Neural cell (in vitro differentiated cells): Measurements from ENCODE around the gene EXOC1L. TPM values are rescaled to one million over a fixed set of nuclear protein-coding genes. Genes with fewer than 3 reads are reported as not detected.

ENCODE experiments used
- H2AFZ ChIP-seq: fragments of 200-600, 300-800 bp; sonication (generic), shearing (Covaris generic); 2 replicates; pipeline ENCODE4 v1.6.0; 2014; ENCODE audit warnings: low read depth, mild to moderate bottlenecking, antibody characterized with exemption, low read length, moderate library complexity
- H3F3A ChIP-seq: fragments of 200-600 bp; shearing (Covaris generic); 2 replicates; pipeline ENCODE4 v1.6.1; 2016; ENCODE audit warnings: mild to moderate bottlenecking, moderate library complexity, mixed read lengths, antibody characterized with exemption, low read length; ENCODE audit not compliant: insufficient read depth, poor library complexity, severe bottlenecking
- H3K27ac ChIP-seq: fragments of 200-600, 300-800 bp; sonication (generic), shearing (Covaris generic); 2 replicates; pipeline ENCODE4 v1.5.1; 2014; ENCODE audit warnings: mild to moderate bottlenecking, low read length, moderate library complexity
- H3K27me3 ChIP-seq: fragments of 300-800, 200-600 bp; sonication (generic), shearing (Covaris generic); 2 replicates; pipeline ENCODE4 v1.6.0; 2014; ENCODE audit warnings: mild to moderate bottlenecking, low read depth, low read length, moderate library complexity; ENCODE audit not compliant: insufficient read depth
- H3K36me3 ChIP-seq: fragments of 300-800, 200-600 bp; sonication (generic), shearing (Covaris generic); 2 replicates; pipeline ENCODE4 v1.5.1; 2014; ENCODE audit warnings: mild to moderate bottlenecking, antibody characterized with exemption, low read length, moderate library complexity; ENCODE audit not compliant: insufficient read depth
- H3K4me2 ChIP-seq: fragments of 300-800, 200-600 bp; sonication (generic), shearing (Covaris generic); 2 replicates; pipeline ENCODE4 v1.6.0; 2014; ENCODE audit warnings: mild to moderate bottlenecking, low read length
- H3K4me3 ChIP-seq: fragments of 300-800, 200-600 bp; sonication (generic), shearing (Covaris generic); 2 replicates; pipeline ENCODE4 v1.5.1; 2014; ENCODE audit warnings: mild to moderate bottlenecking, low read length, moderate library complexity
- H3K79me2 ChIP-seq: fragments of 200-600 bp; shearing (Covaris generic); replicated peaks from 2 replicates; pipeline ENCODE4 v1.6.0; 2014; ENCODE audit warnings: mild to moderate bottlenecking, low read length, moderate library complexity; ENCODE audit not compliant: insufficient read depth
- H3K9ac ChIP-seq: fragments of 300-800, 200-600 bp; sonication (generic), shearing (Covaris generic); 2 replicates; pipeline ENCODE4 v1.6.1; 2016; ENCODE audit warnings: mild to moderate bottlenecking, low read length, mixed read lengths
- H3K9me2 ChIP-seq: fragments of 200-600 bp; shearing (Covaris generic); 2 replicates; pipeline ENCODE4 v1.6.1; 2016; ENCODE audit warnings: mild to moderate bottlenecking, low read length, mixed read lengths; ENCODE audit not compliant: insufficient read depth
- H3K9me3 ChIP-seq: fragments of 200-600, 300-800 bp; sonication (generic), shearing (Covaris generic); 2 replicates; pipeline ENCODE4 v1.6.1; 2016; ENCODE audit warnings: mild to moderate bottlenecking, mixed run types, low read length, moderate library complexity, mixed read lengths
- H4K20me1 ChIP-seq: fragments of 200-600 bp; shearing (Covaris generic); 2 replicates; pipeline ENCODE4 v1.6.1; 2016; ENCODE audit warnings: mild to moderate bottlenecking, mixed run types; ENCODE audit not compliant: insufficient read depth
- CTCF ChIP-seq: fragments of 450-650 bp; IDR thresholded peaks from 2 replicates; pipeline ENCODE4 v1.5.1; 2014; ENCODE audit warnings: antibody characterized with exemption, mild to moderate bottlenecking, moderate library complexity; ENCODE audit not compliant: poor library complexity, severe bottlenecking
- EP300 ChIP-seq: fragments of 450-650 bp; conservative IDR thresholded peaks from 2 replicates; pipeline ENCODE4 v1.6.1; 2014; ENCODE audit warnings: antibody characterized with exemption, mild to moderate bottlenecking, moderate library complexity; ENCODE audit not compliant: poor library complexity, severe bottlenecking
- EZH2 ChIP-seq: fragments of 200-600, 300-800 bp; shearing (Covaris generic), sonication (generic); IDR thresholded peaks from 2 replicates; pipeline ENCODE4 v1.6.1; 2014; ENCODE audit warnings: antibody characterized with exemption, low read length, borderline replicate concordance, mild to moderate bottlenecking; ENCODE audit not compliant: insufficient read depth, poor library complexity, severe bottlenecking
- MXI1 ChIP-seq: fragments of 450-650 bp; conservative IDR thresholded peaks from 2 replicates; pipeline ENCODE4 v1.6.1; 2014; ENCODE audit warnings: antibody characterized with exemption, mild to moderate bottlenecking; ENCODE audit not compliant: poor library complexity, severe bottlenecking
- POLR2AphosphoS5 ChIP-seq: IDR thresholded peaks from 2 replicates; pipeline ENCODE4 v1.6.1; 2012
- RAD21 ChIP-seq: fragments of 450-650 bp; conservative IDR thresholded peaks from 2 replicates; pipeline ENCODE4 v1.6.1; 2014; ENCODE audit warnings: antibody characterized with exemption, mild to moderate bottlenecking, moderate library complexity
- REST ChIP-seq: IDR thresholded peaks from 2 replicates; pipeline ENCODE4 v1.6.1; 2012; ENCODE audit warnings: borderline replicate concordance
- SMC3 ChIP-seq: fragments of 450-650 bp; conservative IDR thresholded peaks from 2 replicates; pipeline ENCODE4 v1.6.1; 2014; ENCODE audit warnings: antibody characterized with exemption, mild to moderate bottlenecking, moderate library complexity; ENCODE audit not compliant: poor library complexity
- TAF1 ChIP-seq: IDR thresholded peaks from 2 replicates; pipeline ENCODE4 v1.6.1; 2012; ENCODE audit warnings: low read depth
- polyA minus RNA-seq: library from RNA; depleted of rRNA, polyadenylated mRNA; stranded (reverse); fragments of >200 nt; gene quantifications from 2 replicates; pipeline ENCODE4 v1.2.3, GENCODE V29; 2014
- polyA plus RNA-seq: library from polyadenylated mRNA; depleted of rRNA; stranded (reverse); fragments of >200 nt; gene quantifications from 2 replicates; pipeline ENCODE4 v1.2.3, GENCODE V29; 2014

Gene EXOC1L
- polyA plus RNA-seq: not detected in 2 replicates
- not detected in 2 replicates for polyA minus RNA-seq

- Histone ChIP-seq H4K20me1 (no peaks in the 10 kb centered on the region), H3F3A (no peaks in the 10 kb centered on the region), H3K27ac (no peak within 1 kb of the TSS), H3K27me3 (no peaks in the 10 kb centered on the region), H2AFZ (no peak within 1 kb of the TSS), H3K9me2 (no peaks in the 10 kb centered on the region), H3K9me3 (no peaks in the 10 kb centered on the region), H3K79me2 (no peaks in the 10 kb centered on the region), H3K36me3 (no peaks in the 10 kb centered on the region), H3K9ac (no peak within 1 kb of the TSS), H3K4me2 (no peak within 1 kb of the TSS), H3K4me3 (peak within 1 kb of the TSS; percentile 1)
- TF ChIP-seq EP300: no peak
- no peak for TF ChIP-seq CTCF
- TF ChIP-seq RAD21: no peak
- TF ChIP-seq POLR2AphosphoS5: no peak
- no peak for TF ChIP-seq EZH2
- no peak for TF ChIP-seq TAF1
- TF ChIP-seq REST: no peak
- no peak for TF ChIP-seq SMC3
- no peak for TF ChIP-seq MXI1
These were observed at the start of gene EXOC1L for GRCh38 chr4:55819634-55820033. Gene EXOC1L, plus strand, starts transcription at chr4:55819790. Its CDS starts 237 bp downstream, at chr4:55820027.

GRCh38 chr4:55770662-55771061, 48.9 kb upstream of the EXOC1L start:
- no peaks in the 10 kb centered on the region for H3K79me2 ChIP-seq
- H3K27ac ChIP-seq: no peak overlapping the region
- no peaks in the 10 kb centered on the region for H3K36me3 ChIP-seq
- H3K27me3 ChIP-seq: no peaks in the 10 kb centered on the region
- no peak overlapping the region for H3K9ac ChIP-seq
- H3K9me2 ChIP-seq: no peaks in the 10 kb centered on the region
- no peak overlapping the region for H2AFZ ChIP-seq
- no peaks in the 10 kb centered on the region for H3F3A ChIP-seq
- TF ChIP-seq REST (no peak), RAD21 (no peak), CTCF (no peak), TAF1 (no peak), SMC3 (no peak), MXI1 (no peak)
- no peaks in the 10 kb centered on the region for H3K9me3 ChIP-seq
- no peak overlapping the region for H3K4me3 ChIP-seq
- no peaks in the 10 kb centered on the region for H4K20me1 ChIP-seq
- H3K4me2 ChIP-seq: no peak overlapping the region
